ENCODE measurements around the gene GLTP. TPM values are rescaled to one million over a fixed set of nuclear protein-coding genes. Genes with fewer than 3 reads are reported as not detected.

Gene GLTP
- total and polyA plus RNA-seq, 4 donors, result 8.5 to 12.8 (median 8.7) TPM

- H3K9me3 ChIP-seq (ENCODE audit: control insufficient read depth in 4 of 4, low read length in 3 of 4), result no peaks in the 10 kb centered on the region
- H3K4me1 ChIP-seq (ENCODE audit: control insufficient read depth in 4 of 4, insufficient read depth in 4 of 4, low read length in 3 of 4), result peaks cover 8 to 19% (median 15%) of the 10 kb centered on the region in 4 donors
- no peak for DNase-seq (ENCODE audit: low spot score)
- no peaks in the 10 kb centered on the region for H3K27me3 ChIP-seq (ENCODE audit: control insufficient read depth in 4 of 4, insufficient read depth in 4 of 4, low read length in 3 of 4)
- H3K36me3 ChIP-seq (ENCODE audit: control insufficient read depth in 4 of 4, insufficient read depth in 3 of 4, low read depth in 1 of 4, low read length in 3 of 4), result no peaks in the 10 kb centered on the region
- H3K9ac ChIP-seq (ENCODE audit: low read depth in 1 of 2, low read length in 2 of 2), result no peak overlapping the region
- TF ChIP-seq CTCF (IDR thresholded peaks at IDR 0.05; ENCODE audit: low read depth, low read length, missing input control), result no peak
- WGBS, result 76% methylated on average over 7 of the region's 7 CpGs
- peak overlapping the region in 1 of 3 donors; percentile 84 for H3K4me3 ChIP-seq (ENCODE audit: low read depth in 1 of 3, low read length in 3 of 3)
- H3K27ac ChIP-seq (ENCODE audit: low read depth in 1 of 2, low read length in 2 of 2), result no peak overlapping the region
Observed at GRCh38 chr12:109878749-109879148, 1.6 kb downstream of the GLTP start.

GRCh38 chr12:109878247-109878625 lies 2.1 kb downstream of the GLTP start:
- Histone ChIP-seq H3K9ac (ENCODE audit: low read depth in 1 of 2, low read length in 2 of 2) (no peak overlapping the region), H3K36me3 (ENCODE audit: control insufficient read depth in 4 of 4, insufficient read depth in 3 of 4, low read depth in 1 of 4, low read length in 3 of 4) (no peaks in the 10 kb centered on the region), H3K4me1 (ENCODE audit: control insufficient read depth in 4 of 4, insufficient read depth in 4 of 4, low read length in 3 of 4) (peaks cover 10 to 19% (median 15%) of the 10 kb centered on the region in 4 donors), H3K4me3 (ENCODE audit: low read depth in 1 of 3, low read length in 3 of 3) (no peak overlapping the region), H3K27me3 (ENCODE audit: control insufficient read depth in 4 of 4, insufficient read depth in 4 of 4, low read length in 3 of 4) (no peaks in the 10 kb centered on the region), H3K9me3 (ENCODE audit: control insufficient read depth in 4 of 4, low read length in 3 of 4) (no peaks in the 10 kb centered on the region), H3K27ac (ENCODE audit: low read depth in 1 of 2, low read length in 2 of 2) (no peak overlapping the region)
- DNase-seq (ENCODE audit: low spot score), result no peak
- TF ChIP-seq JUND (IDR thresholded peaks at IDR 0.05) (no peak), ZBTB33 (IDR thresholded peaks at IDR 0.05) (no peak), MAX (IDR thresholded peaks at IDR 0.05) (no peak), YY1 (IDR thresholded peaks at IDR 0.05) (no peak), RAD21 (IDR thresholded peaks at IDR 0.05) (no peak), ATF3 (IDR thresholded peaks at IDR 0.05) (no peak), FOXA2 (IDR thresholded peaks at IDR 0.05) (no peak), FOXA1 (IDR thresholded peaks at IDR 0.05) (no peak), HNF4G (IDR thresholded peaks at IDR 0.05) (no peak)
- 94% methylated on average over 3 of the region's 3 CpGs for WGBS

GRCh38 chr12:109877504-109878246 lies 2.7 kb downstream of the GLTP start:
- no peaks in the 10 kb centered on the region for H3K9me3 ChIP-seq (ENCODE audit: control insufficient read depth in 4 of 4, low read length in 3 of 4)
- peaks cover 10 to 19% (median 15%) of the 10 kb centered on the region in 4 donors for H3K4me1 ChIP-seq (ENCODE audit: control insufficient read depth in 4 of 4, insufficient read depth in 4 of 4, low read length in 3 of 4)
- H3K27ac ChIP-seq (ENCODE audit: low read depth in 1 of 2, low read length in 2 of 2), result no peak overlapping the region
- H3K27me3 ChIP-seq (ENCODE audit: control insufficient read depth in 4 of 4, insufficient read depth in 4 of 4, low read length in 3 of 4), result no peaks in the 10 kb centered on the region
- no peak overlapping the region for H3K4me3 ChIP-seq (ENCODE audit: low read depth in 1 of 3, low read length in 3 of 3)
- no peak overlapping the region for H3K9ac ChIP-seq (ENCODE audit: low read depth in 1 of 2, low read length in 2 of 2)
- no peaks in the 10 kb centered on the region for H3K36me3 ChIP-seq (ENCODE audit: control insufficient read depth in 4 of 4, insufficient read depth in 3 of 4, low read depth in 1 of 4, low read length in 3 of 4)
- no peak for DNase-seq (ENCODE audit: low spot score)
- WGBS, result 82% methylated on average over 10 of the region's 10 CpGs
- TF ChIP-seq ZBTB33 (IDR thresholded peaks at IDR 0.05) (no peak), FOXA2 (IDR thresholded peaks at IDR 0.05) (no peak), TAF1 (conservative IDR thresholded peaks at IDR 0.05) (no peak), EGR1 (IDR thresholded peaks at IDR 0.05; ENCODE audit: low read depth in 2 of 2) (no peak), JUND (IDR thresholded peaks at IDR 0.05) (no peak), ATF3 (IDR thresholded peaks at IDR 0.05) (no peak), YY1 (IDR thresholded peaks at IDR 0.05) (no peak), HNF4G (IDR thresholded peaks at IDR 0.05) (no peak), RXRA (IDR thresholded peaks at IDR 0.05) (no peak), CTCF (IDR thresholded peaks at IDR 0.05; ENCODE audit: low read depth, low read length, missing input control) (no peak), NR2F2 (IDR thresholded peaks at IDR 0.05) (no peak)
